K562 (cell line): ENCODE measurements around the gene HTR3C. TPM values are rescaled to one million over a fixed set of nuclear protein-coding genes. Genes with fewer than 3 reads are reported as not detected.

Source experiments
- ARID4B ChIP-seq: sonication (generic); formaldehyde crosslinking; IDR thresholded peaks from 2 replicates; pipeline ENCODE4 v1.8.0; 2022; ENCODE audit warnings: mild to moderate bottlenecking, missing genetic modification reagents
- DMBX1 ChIP-seq: fragments of 250-450 bp; sonication (Bioruptor Pico); IDR thresholded peaks from 2 replicates; pipeline ENCODE4 v1.8.0; 2022; ENCODE audit warnings: inconsistent platforms, mild to moderate bottlenecking, moderate library complexity, borderline replicate concordance
- ETS2 ChIP-seq: IDR thresholded peaks from 2 replicates; pipeline ENCODE4 v1.6.1; 2016; ENCODE audit warnings: borderline replicate concordance, missing genetic modification characterization, mild to moderate bottlenecking, moderate library complexity, missing compliant biosample characterization; ENCODE audit not compliant: poor library complexity, severe bottlenecking
- GTF2E2 ChIP-seq: fragments of 200-800 bp; sonication (Bioruptor generic); IDR thresholded peaks from 2 replicates; pipeline ENCODE4 v1.6.1; 2016; ENCODE audit warnings: missing genetic modification characterization, missing compliant biosample characterization
- JUN ChIP-seq, 2 experiments: sonication (generic) in 1 of 2; formaldehyde crosslinking in 1 of 2; IDR thresholded peaks; 2 replicates each; pipeline versions ENCODE4 v1.6.1 to v1.8.0; 2012 to 2022; ENCODE audit warnings: borderline replicate concordance in 2 of 2, mild to moderate bottlenecking in 2 of 2, improper control_type of control experiment in 1 of 2, low read depth in 1 of 2, low read length in 1 of 2, missing genetic modification reagents in 1 of 2
- MBD1 ChIP-seq: fragments of 250-450 bp; sonication (Bioruptor Pico); IDR thresholded peaks from 2 replicates; pipeline ENCODE4 v1.8.0; 2022; ENCODE audit warnings: inconsistent platforms
- MYNN ChIP-seq, 2 experiments: sonication (generic); formaldehyde crosslinking in 1 of 2; IDR thresholded peaks; 2 replicates each; pipeline versions ENCODE4 v1.5.0 to v1.6.1; 2016 to 2020; ENCODE audit warnings: antibody characterized with exemption in 1 of 2, missing genetic modification reagents in 1 of 2
- POLR3G ChIP-seq: IDR thresholded peaks from 2 replicates; pipeline ENCODE4 v1.6.1; 2011; ENCODE audit not compliant: insufficient read length, insufficient replicate concordance; ENCODE audit errors: extremely low read depth
- SFPQ ChIP-seq: fragments of 200-400 bp; formaldehyde crosslinking; IDR thresholded peaks from 2 replicates; pipeline ENCODE4 v1.6.1; 2017; ENCODE audit warnings: mild to moderate bottlenecking, low read depth, low read length, moderate library complexity
- SNIP1 ChIP-seq: fragments of 450-650 bp; IDR thresholded peaks from 2 replicates; pipeline ENCODE4 v1.7.1; 2017; ENCODE audit warnings: low read depth, mild to moderate bottlenecking
- TFAM ChIP-seq: fragments of 250-450 bp; sonication (Bioruptor Pico); conservative IDR thresholded peaks from 2 replicates; pipeline ENCODE4 v1.5.0; 2021; ENCODE audit warnings: mild to moderate bottlenecking, moderate library complexity
- ZHX1 ChIP-seq: fragments of 150-350 bp; conservative IDR thresholded peaks from 2 replicates; pipeline ENCODE4 v1.6.1; 2014; ENCODE audit warnings: low read length
- ZNF121 ChIP-seq: sonication (generic); formaldehyde crosslinking; conservative IDR thresholded peaks from 2 replicates; pipeline ENCODE4 v1.8.0; 2022; ENCODE audit warnings: missing genetic modification reagents
- ZNF274 ChIP-seq: IDR thresholded peaks from 2 replicates; pipeline ENCODE4 v1.6.1; 2011; ENCODE audit warnings: low read depth, mild to moderate bottlenecking, low read length, moderate library complexity, borderline replicate concordance
- polyA plus RNA-seq, 8 experiments: library from polyadenylated mRNA; depleted of rRNA in 4 of 8; stranded (reverse) in 5 of 8; unstranded in 3 of 8; fragments of >200 nt; fragmentation: Nextera tagmentation in 2 of 8; fragmentation: Illumina TruSeq in 1 of 8; extraction: Ambion mirVana in 2 of 8; extraction: Trizol in 1 of 8; gene quantifications; 2 replicates each; pipeline versions ENCODE4 v1.2.1 to v1.2.3, GENCODE V29; 2011 to 2014; ENCODE audit warnings: inconsistent platforms in 1 of 8, missing spikeins in 1 of 8
- total RNA-seq, 7 experiments: library from RNA; depleted of rRNA in 6 of 7; stranded (reverse); fragments of >200 nt in 6 of 7; fragmentation: Illumina TruSeq in 2 of 7; extraction: Trizol in 2 of 7; gene quantifications; 2 replicates each; pipeline versions ENCODE4 v1.2.1 to v1.2.3, GENCODE V29; 2011 to 2021; ENCODE audit warnings: low replicate concordance in 1 of 7

HTR3C gene
- total and polyA plus RNA-seq, 9 of the 15 experiments (the other 6 are each of a cell fraction or from before 2014, with no cell fraction given), result 0.04 to 0.06 TPM; not detected in 7

GRCh38 chr3:184016811-184017671 is 35.8 kb upstream of the HTR3C start (continued):
- TF ChIP-seq MBD1 (CRISPR knock-in tag) (no peak), TFAM (CRISPR knock-in tag) (no peak), JUN (IDR thresholded peaks at IDR 0.05; ENCODE audit: borderline replicate concordance, low read depth, low read length) (peak; percentile 49; the same call in 1 of the 2 replicates), JUN (CRISPR knock-in tag; IDR thresholded peaks at IDR 0.05; ENCODE audit: borderline replicate concordance) (no peak), ZNF274 (no peak), DMBX1 (CRISPR knock-in tag) (no peak), GTF2E2 (tag) (0 out of 2 replicates have a peak, but pooled peaks have one; percentile 24), SNIP1 (no peak), ARID4B (CRISPR knock-in tag) (peak; percentile 74), SFPQ (no peak), POLR3G (no peak), ETS2 (no peak), ZHX1 (no peak), MYNN (IDR thresholded peaks at IDR 0.05) (no peak), MYNN (CRISPR knock-in tag; IDR thresholded peaks at IDR 0.05) (no peak), ZNF121 (CRISPR knock-in tag) (peak; percentile 99)
